Body of pancreas (tissue), 4 donors: Measurements from ENCODE around the gene SCAP. TPM values are rescaled to one million over a fixed set of nuclear protein-coding genes. Genes with fewer than 3 reads are reported as not detected.

Experiments used
- ATAC-seq: fragments of 150-250 bp; one replicate; pipeline ENCODE4 v1.9.1; 2016
- DNase-seq, 4 donors: peaks; one replicate each; pipeline ENCODE4 v3.0.0-alpha.2; 2019
- H3K27ac ChIP-seq, 4 donors: fragments of 200-600 bp; sonication (generic); 1 replicate in 3 of 4; 2 replicates in 1 of 4; pipeline versions ENCODE4 v1.5.1 to v1.6.1; 2016 to 2019; ENCODE audit warnings: mild to moderate bottlenecking in 1 of 4, mixed read lengths in 1 of 4, moderate library complexity in 1 of 4
- H3K27me3 ChIP-seq, 2 donors: fragments of 200-600 bp; sonication (generic); one replicate each; pipeline ENCODE4 v1.6.0; 2016; ENCODE audit warnings: mild to moderate bottlenecking in 1 of 2
- H3K36me3 ChIP-seq, 2 donors: fragments of 200-600 bp; sonication (generic); replicated peaks in 1 of 2; 2 replicates each; pipeline ENCODE4 v1.5.1; 2016; ENCODE audit warnings: low read depth in 2 of 2; ENCODE audit not compliant: insufficient read depth in 1 of 2
- H3K4me1 ChIP-seq: fragments of 200-600 bp; sonication (generic); one replicate; pipeline ENCODE4 v1.6.0; 2016
- H3K4me3 ChIP-seq, 2 donors: fragments of 200-600 bp; sonication (generic); 1 replicate in 1 of 2; 2 replicates in 1 of 2; pipeline ENCODE4 v1.5.1; 2016 to 2019
- H3K9me3 ChIP-seq, 3 donors: fragments of 200-600 bp; sonication (generic); 1 replicate in 2 of 3; 2 replicates in 1 of 3; pipeline ENCODE4 v1.5.1; 2016
- POLR2A ChIP-seq, 3 donors: fragments of 450-650 bp; IDR thresholded peaks; one replicate each; pipeline ENCODE4 v1.6.1; 2016; ENCODE audit warnings: antibody characterized with exemption in 3 of 3, mild to moderate bottlenecking in 2 of 3
- WGBS, 2 donors: methylation state at CpG; one replicate each; pipeline ENCODE4 v1.1.5; 2017; 5-methylcytosine and 5-hydroxymethylcytosine counted together
- intact Hi-C: fragments of 100-400 bp; cut with DNase I; formaldehyde crosslinking; loops from one replicate; pipeline ENCODE4 v1.15.1; 2023
- total RNA-seq, 2 donors: library from RNA; depleted of rRNA; stranded (reverse); fragments of >200 nt; gene quantifications; one replicate each; pipeline ENCODE4 v1.1.0, GENCODE V29; 2016
- TF ChIP-seq, protein P1 (sequence below), 7 experiments: fragments of 450-650 bp in 4 of 7; fragments of 200-600 bp in 3 of 7; sonication (generic) in 3 of 7; IDR thresholded peaks; one replicate each; pipeline ENCODE4 v1.5.1; 2016 to 2019; ENCODE audit warnings: antibody characterized with exemption in 7 of 7

The SCAP gene
- total RNA-seq, 2 donors from 2014 or later, result 56.6 to 122 TPM

DNA sequence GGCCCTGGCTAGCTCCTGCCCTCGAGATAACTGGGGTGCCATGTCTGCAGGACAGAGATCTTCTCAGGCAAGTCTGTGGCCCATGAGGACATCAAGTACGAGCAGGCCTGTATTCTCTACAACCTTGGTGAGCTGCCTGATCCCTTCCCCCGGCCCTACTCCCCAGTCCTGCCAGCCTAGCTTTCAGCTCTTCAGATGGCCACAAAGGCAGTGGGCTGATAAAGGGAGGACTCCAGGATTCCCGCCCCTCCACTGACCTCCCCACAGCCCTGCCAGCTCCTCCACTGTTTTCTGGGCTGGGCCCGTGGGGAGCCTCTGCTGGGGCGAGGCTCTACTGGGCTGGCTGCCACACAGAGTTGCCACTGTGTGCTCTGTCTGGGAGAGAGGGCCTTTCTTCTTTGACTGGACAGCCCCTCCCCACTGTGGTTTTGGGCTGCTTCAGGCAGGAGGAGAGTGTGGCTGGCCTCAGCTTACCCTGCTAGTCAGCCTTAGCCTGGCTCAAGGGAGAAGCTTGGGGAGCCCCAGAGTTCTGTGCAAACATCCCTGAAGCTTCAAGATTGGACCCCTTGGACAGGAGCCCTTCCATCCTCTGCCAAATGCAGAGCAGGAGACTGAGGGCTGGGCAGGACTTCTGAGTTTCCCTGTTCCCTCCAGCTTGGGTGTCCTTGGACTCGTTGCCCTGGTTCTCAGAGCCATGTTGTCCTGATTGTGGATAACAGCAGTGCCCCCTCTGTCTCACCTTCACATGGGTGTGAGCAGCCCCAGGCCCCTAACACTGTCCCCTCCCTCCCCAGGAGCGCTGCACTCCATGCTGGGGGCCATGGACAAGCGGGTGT is 70.6 kb downstream of the SCAP start:
- Histone ChIP-seq H3K27me3 (no peaks in the 10 kb centered on the region), H3K4me3 (no peak overlapping the region), H3K4me1 (peaks cover 14% of the 10 kb centered on the region), H3K36me3 (peaks cover 0 to 24% of the 10 kb centered on the region in 2 donors), H3K9me3 (no peaks in the 10 kb centered on the region), H3K27ac (peak overlapping the region in 3 of 4 donors; percentile 15 to 41 (median 28))
- TF ChIP-seq, protein P1, sequence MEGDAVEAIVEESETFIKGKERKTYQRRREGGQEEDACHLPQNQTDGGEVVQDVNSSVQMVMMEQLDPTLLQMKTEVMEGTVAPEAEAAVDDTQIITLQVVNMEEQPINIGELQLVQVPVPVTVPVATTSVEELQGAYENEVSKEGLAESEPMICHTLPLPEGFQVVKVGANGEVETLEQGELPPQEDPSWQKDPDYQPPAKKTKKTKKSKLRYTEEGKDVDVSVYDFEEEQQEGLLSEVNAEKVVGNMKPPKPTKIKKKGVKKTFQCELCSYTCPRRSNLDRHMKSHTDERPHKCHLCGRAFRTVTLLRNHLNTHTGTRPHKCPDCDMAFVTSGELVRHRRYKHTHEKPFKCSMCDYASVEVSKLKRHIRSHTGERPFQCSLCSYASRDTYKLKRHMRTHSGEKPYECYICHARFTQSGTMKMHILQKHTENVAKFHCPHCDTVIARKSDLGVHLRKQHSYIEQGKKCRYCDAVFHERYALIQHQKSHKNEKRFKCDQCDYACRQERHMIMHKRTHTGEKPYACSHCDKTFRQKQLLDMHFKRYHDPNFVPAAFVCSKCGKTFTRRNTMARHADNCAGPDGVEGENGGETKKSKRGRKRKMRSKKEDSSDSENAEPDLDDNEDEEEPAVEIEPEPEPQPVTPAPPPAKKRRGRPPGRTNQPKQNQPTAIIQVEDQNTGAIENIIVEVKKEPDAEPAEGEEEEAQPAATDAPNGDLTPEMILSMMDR (IDR thresholded peaks at IDR 0.05), result no peak
- TF ChIP-seq POLR2A (IDR thresholded peaks at IDR 0.05), result no peak
- WGBS, 2 donors, result 58 to 67% methylated on average over 6 to 9 of the region's 9 CpGs
- intact Hi-C loops, result no loop called here
- ATAC-seq (no peak), DNase-seq (no peak)

DNA sequence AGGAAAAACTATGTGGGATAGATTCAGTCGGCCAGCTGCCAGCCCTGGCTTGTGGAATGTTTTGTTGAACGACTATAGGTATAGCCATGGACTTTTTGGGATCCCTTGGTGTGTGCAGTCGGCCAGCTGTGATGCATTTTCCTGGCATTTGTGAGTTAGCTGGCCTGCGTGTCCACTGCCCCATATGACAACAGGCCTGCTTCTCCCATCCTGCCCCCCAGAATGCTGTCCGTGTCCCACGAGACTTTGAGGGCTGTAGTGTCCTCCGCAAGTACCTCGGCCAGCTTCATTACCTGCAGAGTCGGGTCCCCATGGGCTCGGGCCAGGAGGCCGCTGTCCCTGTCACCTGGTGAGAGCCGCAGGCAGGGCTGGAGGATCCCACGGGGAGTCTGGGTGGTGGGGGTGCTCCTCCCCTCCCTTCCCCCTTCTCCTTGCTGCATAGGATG is 71.3 kb downstream of the SCAP start:
- ATAC-seq (no peak), DNase-seq (no peak)
- 80 to 83% methylated on average over 5 to 13 of the region's 13 CpGs for whole genome bisulfite sequencing, 2 donors
- Histone ChIP-seq H3K4me1 (peaks cover 14% of the 10 kb centered on the region), H3K27me3 (no peaks in the 10 kb centered on the region), H3K4me3 (no peak overlapping the region), H3K9me3 (no peaks in the 10 kb centered on the region), H3K36me3 (peaks cover 0 to 22% of the 10 kb centered on the region in 2 donors), H3K27ac (peak overlapping the region in 2 of 4 donors; percentile 28 to 41)
- TF ChIP-seq, protein P1 (IDR thresholded peaks at IDR 0.05), result no peak
- TF ChIP-seq POLR2A (IDR thresholded peaks at IDR 0.05), result no peak
- intact Hi-C loops, result no loop called here

DNA sequence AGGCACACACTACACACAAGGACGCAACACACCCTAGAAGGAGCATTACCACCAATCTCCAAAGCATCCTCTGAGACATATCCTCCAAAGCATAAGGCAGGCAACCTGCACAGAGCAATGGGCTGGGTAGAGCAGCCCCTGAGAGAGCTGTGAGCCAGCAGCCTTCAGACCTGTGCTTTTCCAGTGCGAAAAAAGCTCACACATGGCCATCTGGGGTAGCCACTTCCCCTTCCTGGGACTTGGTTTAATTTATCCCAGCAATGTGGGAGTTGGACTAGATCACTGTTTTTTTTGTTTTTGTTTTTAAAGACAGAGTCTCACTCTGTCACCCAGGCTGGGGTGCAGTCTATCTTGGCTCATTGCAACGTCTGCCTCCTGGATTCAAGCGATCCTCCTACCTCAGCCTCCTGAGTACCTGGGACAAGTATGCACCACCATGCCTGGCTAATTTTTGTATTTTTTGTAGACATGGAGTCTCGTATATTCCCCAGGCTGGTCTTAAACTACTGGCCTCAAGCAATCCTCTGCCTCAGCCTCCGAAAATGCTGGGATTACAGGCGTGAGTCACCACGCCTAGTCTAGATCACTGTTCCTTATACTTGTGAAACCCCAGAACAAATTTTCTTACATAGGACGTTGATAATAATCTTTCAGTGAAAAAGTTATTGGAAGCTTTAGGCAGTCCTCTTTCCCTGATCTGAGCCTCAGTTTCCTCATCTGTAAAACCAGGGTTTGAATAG is 76.0 kb downstream of the SCAP start:
- no peak for TF ChIP-seq POLR2A (IDR thresholded peaks at IDR 0.05)
- TF ChIP-seq, protein P1 (IDR thresholded peaks at IDR 0.05), result no peak
- intact Hi-C loops, result no loop called here
- no peaks in the 10 kb centered on the region for H3K9me3 ChIP-seq
- H3K36me3 ChIP-seq, result peaks cover 0 to 4% of the 10 kb centered on the region in 2 donors
- DNase-seq (no peak), ATAC-seq (no peak)
- H3K27me3 ChIP-seq, result no peaks in the 10 kb centered on the region
- whole genome bisulfite sequencing, 2 donors, result 87 to 91% methylated on average over 9 of the region's 9 CpGs
- no peak overlapping the region for H3K4me3 ChIP-seq
- H3K27ac ChIP-seq, result no peak overlapping the region
- H3K4me1 ChIP-seq, result peaks cover 14% of the 10 kb centered on the region

GRCh38 chr3:47399016-47399415 is 76.7 kb downstream of the SCAP start:
- no peak for TF ChIP-seq POLR2A (IDR thresholded peaks at IDR 0.05)
- TF ChIP-seq, protein P1 (IDR thresholded peaks at IDR 0.05), result no peak
- DNase-seq (no peak), ATAC-seq (no peak)
- intact Hi-C loops, result no loop called here
- H3K36me3 ChIP-seq, result peaks cover 0 to 4% of the 10 kb centered on the region in 2 donors
- H3K9me3 ChIP-seq, result no peaks in the 10 kb centered on the region
- H3K27ac ChIP-seq, result no peak overlapping the region
- H3K4me1 ChIP-seq, result peaks cover 17% of the 10 kb centered on the region
- no peak overlapping the region for H3K4me3 ChIP-seq
- 89 to 94% methylated on average over 1 of the region's 1 CpG for WGBS, 2 donors
- no peaks in the 10 kb centered on the region for H3K27me3 ChIP-seq
